H9 (cell line): ENCODE results near the gene ACTN4. TPM values are rescaled to one million over a fixed set of nuclear protein-coding genes. Genes with fewer than 3 reads are reported as not detected.

ENCODE experiments used
- DNase-seq: peaks from one replicate; pipeline ENCODE4 v3.0.0-alpha.2; 2017
- H2AFZ ChIP-seq: one replicate; pipeline ENCODE4 v1.6.1; 2013; ENCODE audit warnings: mild to moderate bottlenecking, low read length, control low read depth, moderate library complexity
- H2AK5ac ChIP-seq: 2 replicates; pipeline ENCODE4 v1.6.1; 2013; ENCODE audit warnings: low read length, control low read depth, mixed read lengths; ENCODE audit not compliant: insufficient read length
- H2BK120ac ChIP-seq: one replicate; pipeline ENCODE4 v1.6.1; 2013; ENCODE audit warnings: low read depth, mild to moderate bottlenecking, low read length, control low read depth, inconsistent platforms; ENCODE audit not compliant: poor library complexity, severe bottlenecking
- H2BK12ac ChIP-seq: 2 replicates; pipeline ENCODE4 v1.6.1; 2013; ENCODE audit warnings: low read length, control low read depth, mixed read lengths, low read depth; ENCODE audit not compliant: insufficient read length
- H2BK15ac ChIP-seq: 2 replicates; pipeline ENCODE4 v1.6.1; 2013; ENCODE audit warnings: low read depth, low read length, control low read depth
- H2BK20ac ChIP-seq: one replicate; pipeline ENCODE4 v1.6.1; 2013; ENCODE audit warnings: low read depth, mild to moderate bottlenecking, low read length, control low read depth, inconsistent platforms; ENCODE audit not compliant: poor library complexity, severe bottlenecking
- H2BK5ac ChIP-seq: 2 replicates; pipeline ENCODE4 v1.6.1; 2013; ENCODE audit warnings: low read length, control low read depth, mixed read lengths; ENCODE audit not compliant: insufficient read length
- H3K14ac ChIP-seq: 2 replicates; pipeline ENCODE4 v1.6.1; 2013; ENCODE audit warnings: low read length, control low read depth; ENCODE audit not compliant: insufficient read depth
- H3K18ac ChIP-seq: 2 replicates; pipeline ENCODE4 v1.6.1; 2013; ENCODE audit warnings: low read depth, mild to moderate bottlenecking, mixed read lengths, low read length, control low read depth; ENCODE audit not compliant: insufficient read length
- H3K23ac ChIP-seq: 2 replicates; pipeline ENCODE4 v1.6.1; 2013; ENCODE audit warnings: low read length, control low read depth, mixed read lengths, low read depth; ENCODE audit not compliant: insufficient read length
- H3K23me2 ChIP-seq: 2 replicates; pipeline ENCODE4 v1.6.1; 2013; ENCODE audit warnings: low read depth, mild to moderate bottlenecking, mixed read lengths, low read length, control low read depth; ENCODE audit not compliant: insufficient read length, poor library complexity, severe bottlenecking
- H3K27ac ChIP-seq: 2 replicates; pipeline ENCODE4 v1.5.1; 2013; ENCODE audit warnings: low read length, control low read depth, mixed read lengths, low read depth; ENCODE audit not compliant: insufficient read length
- H3K27me3 ChIP-seq: 2 replicates; pipeline ENCODE4 v1.6.1; 2013; ENCODE audit warnings: low read length, control low read depth, inconsistent platforms; ENCODE audit not compliant: insufficient read depth
- H3K4ac ChIP-seq: 2 replicates; pipeline ENCODE4 v1.6.1; 2013; ENCODE audit warnings: low read depth, mild to moderate bottlenecking, control low read depth, inconsistent platforms, low read length, moderate library complexity
- H3K4me1 ChIP-seq: 2 replicates; pipeline ENCODE4 v1.6.1; 2013; ENCODE audit warnings: low read length, control low read depth, inconsistent platforms; ENCODE audit not compliant: insufficient read depth
- H3K4me2 ChIP-seq: 2 replicates; pipeline ENCODE4 v1.6.1; 2013; ENCODE audit warnings: low read length, control low read depth, mixed read lengths; ENCODE audit not compliant: insufficient read length, insufficient read depth
- H3K56ac ChIP-seq: 2 replicates; pipeline ENCODE4 v1.6.1; 2013; ENCODE audit warnings: low read depth, mild to moderate bottlenecking, mixed read lengths, low read length, control low read depth; ENCODE audit not compliant: insufficient read length
- H3K79me1 ChIP-seq: 2 replicates; pipeline ENCODE4 v1.6.1; 2013; ENCODE audit warnings: low read depth, mild to moderate bottlenecking, moderate library complexity, low read length, control low read depth, inconsistent platforms; ENCODE audit not compliant: insufficient read depth, poor library complexity, severe bottlenecking
- H3K79me2 ChIP-seq: 2 replicates; pipeline ENCODE4 v1.6.1; 2013; ENCODE audit warnings: low read length, control low read depth, inconsistent platforms; ENCODE audit not compliant: insufficient read depth
- H3K9ac ChIP-seq: 2 replicates; pipeline ENCODE4 v1.6.1; 2013; ENCODE audit warnings: low read length, control low read depth, mixed read lengths; ENCODE audit not compliant: insufficient read length; ENCODE audit errors: extremely low read depth
- H3K9me3 ChIP-seq: one replicate; pipeline ENCODE4 v1.6.1; 2013; ENCODE audit warnings: low read depth, low read length, inconsistent platforms; ENCODE audit not compliant: control insufficient read depth
- H3T11ph ChIP-seq: one replicate; pipeline ENCODE4 v1.6.1; 2013; ENCODE audit warnings: mild to moderate bottlenecking, low read length, control low read depth, inconsistent platforms
- H4K20me1 ChIP-seq: one replicate; pipeline ENCODE4 v1.6.1; 2013; ENCODE audit not compliant: control insufficient read depth, insufficient read length, insufficient read depth
- H4K5ac ChIP-seq: 2 replicates; pipeline ENCODE4 v1.6.1; 2013; ENCODE audit warnings: low read depth, mild to moderate bottlenecking, mixed read lengths, low read length, control low read depth; ENCODE audit not compliant: insufficient read length
- H4K8ac ChIP-seq: replicated peaks from 2 replicates; pipeline ENCODE4 v1.6.1; 2013; ENCODE audit warnings: low read length, control low read depth, mixed read lengths, low read depth; ENCODE audit not compliant: insufficient read length
- H4K91ac ChIP-seq: 2 replicates; pipeline ENCODE4 v1.6.1; 2013; ENCODE audit warnings: low read depth, mild to moderate bottlenecking, moderate library complexity, mixed read lengths, low read length, control low read depth; ENCODE audit not compliant: insufficient read length
- H3K27ac Mint-ChIP-seq, 3 experiments: 2 replicates in 2 of 3; 3 replicates in 1 of 3; pipeline ENCODE4 v1.8.0; 2020 to 2021; ENCODE audit warnings: mixed read lengths in 3 of 3, mild to moderate bottlenecking in 1 of 3, moderate library complexity in 1 of 3
- H3K27me3 Mint-ChIP-seq: 2 replicates; pipeline ENCODE4 v1.8.0; 2021; ENCODE audit warnings: low read depth, mild to moderate bottlenecking, moderate library complexity, mixed read lengths
- H3K36me3 Mint-ChIP-seq, 3 experiments: 2 replicates in 2 of 3; 3 replicates in 1 of 3; pipeline ENCODE4 v1.8.0; 2020 to 2021; ENCODE audit warnings: low read depth in 3 of 3, mixed read lengths in 3 of 3; ENCODE audit not compliant: insufficient read depth in 1 of 3
- H3K4me1 Mint-ChIP-seq, 2 experiments: 2 replicates each; pipeline ENCODE4 v1.8.0; 2020; ENCODE audit warnings: mixed read lengths in 2 of 2
- H3K4me3 Mint-ChIP-seq, 2 experiments: 2 replicates in 1 of 2; 3 replicates in 1 of 2; pipeline ENCODE4 v1.8.0; 2020 to 2021; ENCODE audit warnings: mild to moderate bottlenecking in 2 of 2, mixed read lengths in 2 of 2, moderate library complexity in 1 of 2
- H3K9me3 Mint-ChIP-seq, 2 experiments: 2 replicates in 1 of 2; 3 replicates in 1 of 2; pipeline ENCODE4 v1.8.0; 2020; ENCODE audit warnings: mild to moderate bottlenecking in 2 of 2, mixed read lengths in 2 of 2, moderate library complexity in 1 of 2
- WGBS: extraction: QIAGEN DNeasy Blood & Tissue Kit; methylation state at CpG from one replicate; pipeline ENCODE4 v1.1.7; 2013; ENCODE audit warnings: missing lambda C conversion rate, low lambda C conversion rate, mixed read lengths; ENCODE audit not compliant: insufficient read length; ENCODE audit errors: extremely low coverage; 5-methylcytosine and 5-hydroxymethylcytosine counted together
- total RNA-seq: library from RNA; stranded (reverse); gene quantifications from 2 replicates; pipeline ENCODE4 v1.2.1, GENCODE V29; 2021
- TF ChIP-seq, protein P1 (sequence below): fragments of 200-600 bp; sonication (generic); conservative IDR thresholded peaks from 3 replicates; pipeline ENCODE4 v1.8.0; 2021; ENCODE audit warnings: antibody characterized with exemption, mild to moderate bottlenecking

Gene ACTN4
- total RNA-seq, 1 experiment from 2014 or later = 369 TPM

DNA sequence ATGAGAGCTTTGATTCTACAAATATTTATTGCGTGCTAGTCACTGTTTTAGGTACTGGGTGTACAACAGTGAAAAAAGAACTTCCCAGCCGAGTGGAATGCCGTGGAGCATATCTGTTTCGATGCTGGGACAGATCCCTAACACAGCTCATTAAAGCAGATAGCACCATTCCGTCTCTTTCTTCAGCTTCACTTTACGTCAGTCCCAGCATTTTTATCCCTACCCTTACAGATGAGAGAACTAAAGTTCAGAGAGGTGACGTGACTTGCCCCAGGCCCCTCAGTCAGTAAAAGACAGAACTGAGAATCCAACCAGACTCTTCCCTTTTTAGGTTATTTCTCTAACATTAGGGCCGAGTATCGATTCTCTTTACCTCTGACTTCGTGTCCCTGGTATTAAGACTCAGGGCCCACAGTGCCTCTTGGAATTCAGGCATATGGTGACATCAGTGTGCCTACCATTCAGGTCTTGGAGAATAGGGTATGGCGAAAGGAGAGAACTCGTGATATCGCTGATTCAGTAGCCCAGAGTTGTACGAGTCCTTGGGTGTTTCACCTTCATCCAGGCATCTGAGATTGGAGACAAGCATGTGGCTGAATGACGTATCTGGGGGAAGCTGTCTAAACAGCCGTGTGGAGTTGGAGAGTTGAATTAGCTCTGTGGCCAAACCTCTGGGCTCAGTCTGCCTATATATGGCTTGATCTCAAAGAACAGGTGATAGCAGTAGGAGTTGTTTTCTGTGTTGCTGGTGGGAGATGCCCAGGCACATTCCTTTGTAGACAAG is 27.1 kb downstream of the ACTN4 start:
- Histone ChIP-seq H3K23me2 (no peaks in the 10 kb centered on the region), H2BK15ac (no peak overlapping the region), H3K56ac (no peak overlapping the region), H3K9ac (no peak overlapping the region), H4K20me1 (no peaks in the 10 kb centered on the region), H3T11ph (no peak overlapping the region), H4K8ac (no peak overlapping the region), H3K18ac (peak overlapping the region; percentile 43), H3K4ac (no peak overlapping the region), H2AK5ac (no peak overlapping the region), H3K79me2 (peaks cover 47% of the 10 kb centered on the region; the same call in 1 of the 2 replicates), H4K91ac (no peak overlapping the region), H3K23ac (no peak overlapping the region), H3K4me2 (no peak overlapping the region), H3K27ac (peak overlapping the region; percentile 1), H3K4me1 (peaks cover 7% of the 10 kb centered on the region; the same call in 1 of the 2 replicates), H2BK120ac (no peak overlapping the region), H2BK5ac (no peak overlapping the region), H2BK12ac (peak overlapping the region; percentile 29), H3K79me1 (peaks cover 4% of the 10 kb centered on the region), H3K9me3 (no peaks in the 10 kb centered on the region), H2BK20ac (no peak overlapping the region), H3K27me3 (no peaks in the 10 kb centered on the region), H3K14ac (0 out of 2 replicates have a peak overlapping the region, but pooled peaks have one; percentile 16), H2AFZ (no peak overlapping the region), H4K5ac (no peak overlapping the region)
- no CpG with 5 or more reads among the region's 16 CpGs for WGBS
- Mint-ChIP-seq H3K9me3 (no peaks in the 10 kb centered on the region; a peak in 2 of 5 replicates), H3K4me1 (peaks cover 60 to 66% of the 10 kb centered on the region in 2 experiments), H3K4me3 (no peak overlapping the region), H3K36me3 (peaks cover 6 to 17% (median 15%) of the 10 kb centered on the region in 3 experiments; a peak in 5 of 7 replicates), H3K27ac (peak overlapping the region; percentile 27 to 94 (median 85); a peak in 4 of 7 replicates), H3K27me3 (no peaks in the 10 kb centered on the region)
- DNase-seq = no peak
- TF ChIP-seq, protein P1, sequence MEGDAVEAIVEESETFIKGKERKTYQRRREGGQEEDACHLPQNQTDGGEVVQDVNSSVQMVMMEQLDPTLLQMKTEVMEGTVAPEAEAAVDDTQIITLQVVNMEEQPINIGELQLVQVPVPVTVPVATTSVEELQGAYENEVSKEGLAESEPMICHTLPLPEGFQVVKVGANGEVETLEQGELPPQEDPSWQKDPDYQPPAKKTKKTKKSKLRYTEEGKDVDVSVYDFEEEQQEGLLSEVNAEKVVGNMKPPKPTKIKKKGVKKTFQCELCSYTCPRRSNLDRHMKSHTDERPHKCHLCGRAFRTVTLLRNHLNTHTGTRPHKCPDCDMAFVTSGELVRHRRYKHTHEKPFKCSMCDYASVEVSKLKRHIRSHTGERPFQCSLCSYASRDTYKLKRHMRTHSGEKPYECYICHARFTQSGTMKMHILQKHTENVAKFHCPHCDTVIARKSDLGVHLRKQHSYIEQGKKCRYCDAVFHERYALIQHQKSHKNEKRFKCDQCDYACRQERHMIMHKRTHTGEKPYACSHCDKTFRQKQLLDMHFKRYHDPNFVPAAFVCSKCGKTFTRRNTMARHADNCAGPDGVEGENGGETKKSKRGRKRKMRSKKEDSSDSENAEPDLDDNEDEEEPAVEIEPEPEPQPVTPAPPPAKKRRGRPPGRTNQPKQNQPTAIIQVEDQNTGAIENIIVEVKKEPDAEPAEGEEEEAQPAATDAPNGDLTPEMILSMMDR = no peak
